ENCODE results near the gene CD84.

DNA sequence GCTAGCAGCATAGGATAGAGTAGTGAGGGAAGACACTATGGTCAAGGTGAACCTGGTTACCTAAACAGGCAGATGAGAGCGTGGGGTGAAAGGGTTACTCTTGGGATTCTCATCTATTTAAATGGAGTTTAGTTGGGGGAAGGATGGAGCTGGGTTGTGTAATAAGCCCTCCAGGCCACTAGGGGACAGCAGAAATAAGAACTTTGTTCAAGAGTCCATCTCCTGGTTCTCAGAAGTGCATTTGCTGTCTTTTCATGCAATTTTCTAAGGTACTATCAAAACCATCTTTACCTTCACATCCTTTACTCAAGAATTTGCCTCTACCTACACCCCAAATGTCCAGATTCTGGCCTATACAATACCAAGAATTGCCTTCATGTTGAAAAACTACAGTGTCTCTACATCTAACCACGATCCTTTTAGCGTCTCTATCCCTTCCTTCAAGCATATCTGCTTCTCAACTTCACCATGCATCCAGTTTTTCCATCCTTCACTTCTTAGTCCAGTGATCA lies 39.5 kb upstream of the CD84 start:
- TF ChIP-seq, protein P1, sequence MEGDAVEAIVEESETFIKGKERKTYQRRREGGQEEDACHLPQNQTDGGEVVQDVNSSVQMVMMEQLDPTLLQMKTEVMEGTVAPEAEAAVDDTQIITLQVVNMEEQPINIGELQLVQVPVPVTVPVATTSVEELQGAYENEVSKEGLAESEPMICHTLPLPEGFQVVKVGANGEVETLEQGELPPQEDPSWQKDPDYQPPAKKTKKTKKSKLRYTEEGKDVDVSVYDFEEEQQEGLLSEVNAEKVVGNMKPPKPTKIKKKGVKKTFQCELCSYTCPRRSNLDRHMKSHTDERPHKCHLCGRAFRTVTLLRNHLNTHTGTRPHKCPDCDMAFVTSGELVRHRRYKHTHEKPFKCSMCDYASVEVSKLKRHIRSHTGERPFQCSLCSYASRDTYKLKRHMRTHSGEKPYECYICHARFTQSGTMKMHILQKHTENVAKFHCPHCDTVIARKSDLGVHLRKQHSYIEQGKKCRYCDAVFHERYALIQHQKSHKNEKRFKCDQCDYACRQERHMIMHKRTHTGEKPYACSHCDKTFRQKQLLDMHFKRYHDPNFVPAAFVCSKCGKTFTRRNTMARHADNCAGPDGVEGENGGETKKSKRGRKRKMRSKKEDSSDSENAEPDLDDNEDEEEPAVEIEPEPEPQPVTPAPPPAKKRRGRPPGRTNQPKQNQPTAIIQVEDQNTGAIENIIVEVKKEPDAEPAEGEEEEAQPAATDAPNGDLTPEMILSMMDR (IDR thresholded peaks at IDR 0.05): peak; percentile 45
- no peak for TF ChIP-seq EZH2 (IDR thresholded peaks at IDR 0.05)
- TF ChIP-seq EZH2phosphoT487 (IDR thresholded peaks at IDR 0.05): no peak

Data from neural progenitor cell (in vitro differentiated cells).